GM19023 (cell line): ENCODE data around the gene NEK4.
A peak's percentile ranks its signal among the peaks of the same experiment; 100 is the strongest.
"Not testable (repeated sequence)": the region's sequence is repeated elsewhere in the genome, so short reads cannot be mapped to it uniquely, and the experiment has no call there.

Experiments used
- ATAC-seq: cut with Tn5 transposase; IDR thresholded peaks from one replicate; pipeline ENCODE4 v1.9.1; 2021; ENCODE audit warnings: mild to moderate bottlenecking, moderate library complexity; ENCODE audit not compliant: unreplicated experiment

The NEK4 gene

GRCh38 chr3:52678265-52679198, 92.2 kb downstream of the NEK4 start:
- no peak for ATAC-seq

- not testable (repeated sequence) for ATAC-seq
Measured at GRCh38 chr3:52676201-52676600, 94.5 kb downstream of the NEK4 start.

- no peak for ATAC-seq
Measured at GRCh38 chr3:52671676-52672075, 99.1 kb downstream of the NEK4 start.

- peak; percentile 78 for ATAC-seq
Measured at GRCh38 chr3:52670621-52671521, 99.9 kb downstream of the NEK4 start.

- no peak for ATAC-seq
Measured at GRCh38 chr3:52663098-52663497, 107.6 kb downstream of the NEK4 start.

GRCh38 chr3:52660046-52660445, 110.7 kb downstream of the NEK4 start:
- ATAC-seq: no peak
